Stimulated activated CD4-positive, alpha-beta T cell treated with anti-CD3 and anti-CD28 coated beads, Interleukin-4, amount 100 ng/mL, for 24 hours (primary cell): ENCODE measurements around the gene RHOXF2B.
"Not testable (repeated sequence)": the region's sequence is repeated elsewhere in the genome, so short reads cannot be mapped to it uniquely, and the experiment has no call there.

ENCODE experiments used
- DNase-seq: peaks from one replicate; pipeline ENCODE4 v3.0.0-alpha.2; 2020

Gene RHOXF2B

DNA sequence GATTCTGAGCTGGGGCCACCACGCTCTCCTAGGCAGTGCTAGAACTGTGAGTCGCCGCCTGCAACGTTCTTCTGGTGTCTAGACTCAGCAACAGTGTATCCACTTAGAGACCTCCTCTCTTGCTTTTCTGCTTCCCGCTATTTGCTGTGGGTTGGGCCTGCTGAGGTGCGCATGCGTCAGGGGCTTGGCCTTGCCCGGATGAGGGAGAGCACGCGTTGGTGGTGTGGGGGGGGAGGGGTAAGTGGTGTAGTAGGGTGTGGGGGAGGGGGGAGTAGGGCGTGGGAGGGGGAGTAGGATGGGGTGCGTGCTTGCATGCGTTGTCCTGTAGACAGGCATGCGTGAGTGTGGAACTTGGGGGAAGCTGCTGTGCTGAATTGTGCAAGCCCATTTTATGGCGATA, at the start of gene RHOXF2B:
RHOXF2B (minus strand) TSS at position 101 of the 400 bp plus-strand sequence. CDS start 138 bp downstream, outside the sequence.
- not testable (repeated sequence) for DNase-seq

DNA sequence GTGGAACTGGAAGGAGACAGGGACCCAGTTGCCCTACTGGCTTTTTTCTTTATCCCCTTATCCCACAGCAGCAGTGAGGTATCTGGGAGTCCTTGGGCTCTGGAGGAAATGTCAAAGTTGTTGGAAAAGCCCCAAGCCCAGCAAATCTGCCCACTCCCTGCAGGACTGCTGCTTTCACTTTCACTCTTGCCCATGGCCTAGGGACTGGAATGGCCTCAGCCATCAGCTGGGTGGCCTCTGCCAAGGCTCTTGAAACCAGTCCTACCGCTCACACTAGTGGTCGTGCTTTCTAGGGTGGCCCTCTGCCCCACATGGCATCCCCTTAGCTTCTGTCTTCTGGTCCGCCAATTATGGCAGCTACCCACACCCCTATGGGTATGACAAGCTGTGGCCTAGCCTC, 48.0 kb upstream of the RHOXF2B start:
- DNase-seq, result no peak

DNA sequence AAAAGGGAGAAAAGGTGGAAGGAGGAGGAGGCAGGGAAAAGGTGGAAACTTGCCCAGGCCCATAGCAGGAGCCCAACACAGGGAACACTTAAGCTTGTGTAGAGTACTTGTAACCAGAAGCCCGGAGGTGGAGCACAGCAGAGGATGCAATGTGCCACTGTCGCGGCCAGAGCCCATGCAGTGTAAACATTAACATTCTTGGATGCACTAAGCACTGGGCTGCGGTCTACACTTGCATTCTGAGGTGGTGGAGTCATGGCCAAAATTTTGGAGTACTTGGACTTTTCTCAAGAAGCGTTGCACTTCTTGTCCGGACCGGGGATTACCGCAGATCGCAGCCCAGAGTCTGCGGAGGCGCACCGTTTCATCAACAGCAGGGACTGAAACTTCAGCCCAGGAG, 42.7 kb upstream of the RHOXF2B start:
- no peak for DNase-seq

DNA sequence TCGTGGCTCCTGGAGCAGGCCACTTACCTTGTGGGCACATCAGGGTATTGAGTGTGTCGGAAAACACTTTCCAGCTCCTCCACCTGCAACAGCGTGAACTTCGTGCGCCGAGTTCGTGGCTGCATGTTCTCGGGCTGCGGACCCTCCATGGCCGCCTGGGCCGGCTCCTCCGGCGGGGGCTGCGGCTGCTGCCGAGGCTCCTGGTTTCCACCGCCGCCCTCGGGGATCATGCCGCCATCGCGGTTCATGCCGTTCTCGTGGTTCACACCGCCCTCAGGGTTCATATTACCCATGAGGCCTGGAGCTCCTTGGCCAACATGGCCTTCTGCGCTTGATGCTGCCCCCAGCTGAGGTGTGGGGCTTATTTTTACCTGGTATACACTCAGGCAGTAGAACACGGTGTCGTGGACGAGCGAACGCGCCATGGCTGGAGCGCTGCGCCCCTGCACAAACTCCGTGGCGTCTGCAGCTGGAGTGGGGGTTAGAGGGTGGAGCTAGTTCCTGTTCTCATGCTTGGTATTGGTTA, 38.0 kb upstream of the RHOXF2B start, which contains the start of gene RHOXF1:
RHOXF1 (minus strand) TSS at position 476 of the 526 bp plus-strand sequence; CDS start at position 425, 51 bp downstream.
- no peak for DNase-seq

DNA sequence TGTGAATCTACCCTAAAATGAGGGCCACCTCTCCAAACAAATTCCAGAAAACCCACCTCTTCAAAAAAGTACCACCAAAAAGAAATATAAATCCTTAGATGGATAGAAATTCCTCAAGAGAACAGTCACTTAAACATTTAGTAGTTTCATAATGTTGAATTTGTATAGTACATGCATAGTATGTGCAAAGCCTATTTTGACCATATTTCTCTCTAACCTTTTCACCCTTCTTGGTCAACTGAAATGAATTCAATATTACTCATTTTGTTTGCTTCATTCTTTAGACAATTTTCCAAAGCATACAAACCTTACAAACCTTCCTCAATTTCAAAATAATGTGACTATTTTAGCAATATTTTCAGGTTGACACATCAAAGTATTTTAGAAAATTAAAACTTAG, 34.1 kb upstream of the RHOXF2B start:
- DNase-seq, result no peak

DNA sequence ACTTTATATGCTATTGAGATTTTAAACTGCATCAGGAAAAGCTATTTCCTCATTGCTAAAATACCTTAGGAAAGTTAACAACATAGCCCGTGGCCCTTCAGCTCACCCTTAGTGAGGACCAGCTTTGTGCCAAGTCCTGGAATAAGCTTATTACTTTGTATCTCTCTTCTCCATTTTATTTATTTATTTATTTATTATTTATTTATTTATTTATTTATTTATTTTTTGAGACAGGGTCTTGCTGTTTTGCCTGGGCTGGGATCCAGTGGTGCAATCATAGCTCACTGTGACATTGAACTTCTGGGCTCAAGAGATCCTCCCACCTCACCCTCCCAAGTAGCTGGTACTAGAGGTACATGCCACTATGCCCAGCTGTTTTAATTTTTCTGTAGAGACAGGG, 31.9 kb upstream of the RHOXF2B start:
- no peak for DNase-seq

DNA sequence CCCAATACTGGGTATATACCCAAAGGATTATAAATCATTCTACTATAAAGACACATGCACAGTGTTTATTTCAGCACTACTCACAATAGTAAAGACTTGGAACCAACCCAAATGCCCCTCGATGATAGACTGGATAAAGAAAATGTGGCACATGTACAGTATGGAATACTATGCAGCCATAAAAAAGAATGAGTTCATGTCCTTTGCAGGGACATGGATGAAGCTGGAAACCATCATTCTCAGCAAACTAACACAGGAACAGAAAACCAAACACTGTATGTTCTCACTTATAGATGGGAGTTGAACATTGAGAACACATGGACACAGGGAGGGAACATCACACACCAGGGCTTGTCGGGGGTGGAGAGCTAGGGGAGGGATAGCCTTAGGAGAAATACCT, 27.2 kb upstream of the RHOXF2B start:
- not testable (repeated sequence) for DNase-seq

DNA sequence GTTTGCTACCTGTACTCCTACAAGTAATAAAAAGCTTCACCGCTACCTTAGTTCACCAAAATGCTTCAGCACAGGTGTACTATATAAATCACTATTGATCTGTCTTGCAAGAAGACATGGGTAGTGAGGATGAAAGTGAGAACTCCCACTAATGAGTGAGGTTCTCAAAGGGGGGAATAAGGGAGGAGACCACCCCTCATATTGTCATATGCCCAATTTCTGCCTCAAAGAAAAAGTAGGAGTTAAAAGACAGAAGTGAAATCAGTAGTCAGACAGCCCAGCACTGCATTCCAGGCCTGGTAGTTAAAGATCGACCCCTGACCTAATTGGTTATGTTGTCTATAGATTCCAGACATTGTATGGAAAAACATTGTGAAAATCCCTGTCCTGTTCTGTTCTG, 23.6 kb upstream of the RHOXF2B start:
- DNase-seq, result not testable (repeated sequence)

DNA sequence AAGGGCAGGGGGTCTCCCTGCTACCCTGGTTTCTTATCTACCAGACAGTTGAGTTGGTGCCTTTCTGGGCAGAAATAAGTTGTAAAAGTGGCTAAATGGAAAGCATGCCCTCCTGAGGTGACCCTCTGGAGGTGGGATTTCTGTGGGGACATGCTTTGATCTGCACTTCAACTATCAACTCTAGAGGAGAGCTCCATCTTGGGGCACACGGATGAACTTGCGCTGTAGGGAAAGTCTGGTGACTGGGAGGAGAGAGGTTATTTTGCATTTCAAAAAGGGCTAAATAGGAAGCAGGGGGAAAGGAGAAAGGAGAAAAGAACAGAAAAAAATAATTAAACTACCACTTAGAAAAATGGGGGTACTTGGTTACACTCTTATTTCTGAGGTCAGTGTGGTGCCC, 12.7 kb upstream of the RHOXF2B start:
- no peak for DNase-seq

DNA sequence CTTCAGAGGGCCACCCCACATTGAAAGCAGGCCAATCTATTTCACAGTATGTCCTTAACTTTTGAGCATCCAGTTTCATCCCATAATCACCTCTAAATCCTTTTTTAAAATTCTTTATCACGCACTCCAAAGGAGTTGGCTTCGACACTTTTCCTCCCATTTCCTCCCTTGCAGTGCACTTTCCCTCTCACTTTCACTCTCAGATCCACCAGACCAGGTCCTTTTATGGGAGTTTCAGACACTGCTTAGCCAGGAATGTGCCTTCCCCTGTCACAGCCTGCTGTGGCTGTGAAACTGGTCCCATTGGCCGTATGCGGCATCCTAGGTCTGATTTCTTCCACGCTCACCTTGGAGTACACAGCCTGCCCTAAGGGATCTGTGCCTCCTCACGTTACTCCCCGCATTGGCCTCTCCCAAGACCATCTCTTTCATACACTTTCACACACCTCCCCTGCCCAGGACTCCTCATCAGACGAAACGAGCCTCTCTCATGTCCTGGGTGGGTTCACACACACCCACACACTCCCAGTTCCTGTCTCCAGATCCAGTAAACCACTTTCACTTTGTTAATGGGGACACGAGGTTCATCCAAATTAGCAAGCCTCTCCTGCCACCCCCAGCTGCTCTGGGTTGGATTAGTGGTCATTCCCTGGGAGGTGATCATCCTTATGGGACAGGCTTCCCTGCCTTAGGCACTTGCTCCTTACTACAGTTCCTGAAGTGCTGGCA, 10.0 kb upstream of the RHOXF2B start:
- DNase-seq, result no peak

DNA sequence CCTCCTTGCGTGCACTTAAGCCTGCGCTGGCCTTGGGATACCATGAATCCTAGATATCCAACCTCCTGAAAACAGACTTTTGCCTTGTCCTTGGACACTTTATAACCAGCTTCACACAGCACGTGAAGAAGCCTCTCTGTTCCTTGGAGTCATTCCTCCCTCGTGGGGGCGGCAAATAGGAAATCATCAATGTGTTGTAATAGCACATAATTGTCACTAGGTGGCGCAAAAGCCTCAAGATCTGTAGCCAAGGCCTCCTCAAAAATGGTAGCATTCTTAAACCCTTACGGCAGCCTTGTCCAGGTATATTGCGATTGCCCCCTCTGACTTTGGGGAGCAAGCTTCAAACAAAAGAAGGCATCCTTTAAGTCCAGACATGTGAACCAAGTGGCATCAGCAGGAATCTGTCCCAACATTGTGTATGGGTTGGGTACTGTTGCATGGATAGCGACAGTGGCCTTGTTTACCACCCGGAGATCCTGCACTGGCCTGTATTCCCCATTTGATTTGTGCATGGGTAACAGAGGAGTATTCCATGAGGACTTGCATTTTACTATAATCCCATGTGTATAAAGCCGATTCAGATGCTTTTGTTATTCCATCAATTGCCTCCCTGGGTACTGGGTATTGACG, 8.2 kb upstream of the RHOXF2B start:
- not testable (repeated sequence) for DNase-seq

DNA sequence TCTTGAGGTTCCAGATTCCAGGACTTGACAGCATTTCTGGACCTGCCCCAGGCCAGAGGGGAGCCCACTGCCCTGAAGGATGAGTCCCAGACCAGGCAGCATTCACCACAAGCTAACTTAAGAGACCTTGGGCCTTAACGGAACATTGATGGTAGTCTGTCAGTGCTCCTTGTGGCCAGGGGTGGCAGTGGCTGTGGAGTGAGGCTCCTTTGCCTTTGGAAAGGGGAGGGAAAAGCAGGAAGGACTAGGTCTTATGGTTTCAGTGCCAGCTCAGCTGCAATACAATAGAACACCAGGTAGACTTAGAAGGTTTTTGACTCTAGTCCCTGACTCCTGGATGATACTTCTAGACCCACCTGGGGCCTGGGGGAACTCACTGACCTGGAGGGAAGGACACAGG, 11.3 kb downstream of the RHOXF2B start:
- not testable (repeated sequence) for DNase-seq

DNA sequence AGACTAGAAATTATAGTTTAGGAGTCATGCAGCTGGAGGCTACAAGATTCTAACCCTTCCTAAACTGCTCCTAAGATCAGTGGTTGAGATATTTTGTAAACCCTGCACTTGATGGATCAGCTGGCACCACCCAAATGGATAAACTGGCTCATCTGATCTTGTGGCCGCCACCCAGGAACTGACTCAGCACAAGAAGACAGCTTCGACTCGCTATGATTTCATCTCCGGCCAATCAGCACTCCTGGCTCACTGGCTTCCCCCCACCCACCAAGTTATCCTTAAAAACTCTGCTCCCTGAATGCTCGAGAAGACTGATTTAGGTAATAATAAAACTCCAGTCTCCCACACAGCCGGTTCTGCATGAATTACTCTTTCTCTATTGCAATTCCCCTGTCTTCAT, 34.8 kb downstream of the RHOXF2B start:
- not testable (repeated sequence) for DNase-seq

DNA sequence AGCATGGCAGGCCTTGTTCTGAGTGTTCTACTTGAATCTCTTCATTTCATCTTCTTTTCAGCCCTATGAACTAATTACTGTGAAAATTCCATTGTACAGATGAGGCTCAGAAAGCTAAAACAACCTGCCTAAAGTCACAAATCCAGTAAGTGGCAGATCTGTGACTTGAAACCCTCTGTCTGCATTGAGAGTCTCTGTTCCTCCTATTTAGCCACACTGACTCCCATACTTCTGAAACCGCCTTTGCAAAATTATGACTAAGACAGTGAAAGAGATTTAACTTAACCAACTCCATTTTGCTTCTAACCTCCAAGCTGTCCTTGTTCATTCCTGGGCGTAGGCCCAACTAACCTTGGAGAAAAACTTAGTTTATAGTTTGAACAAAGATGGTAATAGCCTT, 35.2 kb downstream of the RHOXF2B start:
- not testable (repeated sequence) for DNase-seq

DNA sequence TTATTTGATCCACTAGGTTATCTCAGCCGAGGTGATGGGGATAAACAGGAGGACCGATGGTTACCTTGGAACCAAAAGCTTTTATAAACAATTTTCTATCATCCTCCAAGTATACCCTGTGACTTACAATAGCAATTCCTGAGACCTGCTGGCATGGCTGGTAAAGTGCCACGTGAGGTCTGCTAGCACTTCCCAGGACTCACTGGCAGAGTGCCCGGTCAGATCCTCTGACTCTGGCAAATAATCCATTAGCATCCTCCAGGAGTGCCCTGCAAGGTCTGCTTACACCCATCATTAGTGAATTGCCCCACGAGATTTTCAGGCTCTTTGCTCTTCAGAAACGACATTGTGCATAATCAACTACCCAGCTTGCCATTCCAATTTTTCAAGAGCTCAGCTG, 37.3 kb downstream of the RHOXF2B start:
- not testable (repeated sequence) for DNase-seq

DNA sequence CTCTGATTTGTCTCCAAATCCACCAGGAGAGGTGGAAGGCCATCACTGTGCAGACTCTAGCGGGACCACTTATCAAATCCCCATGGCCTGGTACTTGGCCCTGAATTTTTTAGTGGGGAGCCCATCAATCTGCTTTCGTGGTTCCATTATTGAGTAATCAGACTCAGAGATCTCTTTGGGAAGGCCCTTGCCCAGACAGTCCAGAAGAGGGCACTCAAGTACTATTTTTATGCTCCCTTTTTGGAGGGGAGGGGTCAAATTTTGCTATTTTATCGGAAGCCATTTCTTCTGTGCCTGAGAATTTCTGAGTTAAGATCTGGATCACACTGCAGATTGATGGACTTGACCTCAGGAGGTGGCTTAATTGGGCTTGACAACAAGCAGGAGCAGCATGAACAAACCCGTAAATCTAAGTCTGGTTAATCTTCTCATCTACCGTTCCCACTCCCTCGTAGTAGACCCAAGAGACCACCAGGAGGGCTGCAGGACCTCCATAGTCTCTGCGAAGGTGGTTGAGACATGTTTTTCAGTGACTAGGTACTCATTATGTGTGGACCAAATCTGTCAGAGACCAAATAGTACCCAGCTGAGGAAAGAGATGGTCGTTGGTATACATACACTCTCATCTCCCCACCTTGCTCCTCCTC, 38.3 kb downstream of the RHOXF2B start:
- not testable (repeated sequence) for DNase-seq

DNA sequence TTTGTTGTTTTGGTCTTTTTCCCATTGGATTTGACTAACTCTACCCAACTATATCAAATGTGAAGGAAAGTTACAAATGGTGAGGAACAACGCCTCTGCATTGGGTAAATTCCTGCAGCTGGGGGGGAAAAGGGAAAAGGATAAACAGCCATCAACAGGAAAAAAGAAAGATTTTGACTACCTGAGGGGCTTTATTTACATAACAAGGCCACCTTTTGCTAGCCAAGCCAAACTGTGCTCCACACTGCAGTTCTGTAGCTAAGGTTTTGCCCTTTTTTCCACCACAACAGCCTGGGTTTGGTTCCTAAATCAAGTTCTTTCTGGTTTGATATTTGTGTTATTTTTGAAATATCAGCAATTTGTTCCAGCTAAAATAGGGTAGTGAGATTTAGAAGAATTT, 40.8 kb downstream of the RHOXF2B start:
- DNase-seq, result no peak

DNA sequence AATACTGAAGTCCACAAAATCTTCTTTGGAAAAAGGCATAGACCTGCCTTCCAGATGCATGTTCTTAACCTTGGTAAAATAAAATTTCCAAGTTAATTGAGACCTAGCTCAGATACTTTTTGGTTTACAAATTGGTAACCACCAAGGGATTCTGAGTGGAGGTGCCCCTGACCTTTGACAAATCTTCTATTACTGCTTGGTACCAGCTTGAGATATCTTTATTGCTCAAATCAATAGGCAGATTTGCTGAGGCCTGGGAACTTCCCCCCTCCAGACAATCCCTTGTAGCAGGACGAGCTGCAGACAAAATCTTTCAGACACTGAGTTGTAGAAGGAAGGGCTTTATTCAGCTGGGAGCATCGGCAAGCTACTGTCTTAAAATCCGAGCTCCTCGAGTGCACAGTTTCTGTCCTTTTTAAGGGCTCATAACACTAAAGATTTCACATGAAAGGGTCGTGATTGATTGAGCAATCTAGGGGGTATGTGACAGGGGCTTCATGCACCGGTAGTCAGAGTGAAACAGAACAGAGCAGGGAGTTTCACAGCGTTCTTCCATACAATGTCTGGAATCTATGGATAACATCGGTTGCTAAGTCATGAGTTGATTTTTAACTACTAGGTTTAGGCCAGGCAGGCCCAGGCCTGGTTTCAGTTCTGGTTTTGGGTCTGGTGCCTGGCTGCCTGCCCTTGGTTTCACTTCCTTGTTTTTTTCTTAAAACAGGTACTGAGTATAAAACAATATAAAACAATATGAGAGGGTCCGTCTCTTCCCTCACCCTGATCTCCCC, 41.8 kb downstream of the RHOXF2B start:
- DNase-seq, result not testable (repeated sequence)

DNA sequence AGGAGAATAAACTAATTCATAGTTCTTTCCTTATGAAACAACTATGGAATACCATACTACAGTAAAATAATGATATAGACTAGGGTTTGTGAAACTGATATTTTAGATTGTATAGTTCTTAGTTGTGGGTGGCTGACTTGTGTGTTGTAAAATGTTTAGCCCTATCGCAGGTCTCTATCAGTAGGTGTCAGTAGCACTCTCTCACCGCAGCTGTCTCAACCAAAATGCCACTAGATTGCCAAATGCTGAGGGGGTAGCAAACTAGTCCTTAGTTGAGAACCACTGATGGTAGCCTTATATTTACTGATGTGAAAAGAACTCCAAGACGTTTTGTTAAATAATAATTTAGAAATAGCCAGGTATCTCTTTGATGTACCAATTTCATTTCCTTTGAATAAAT, 48.1 kb downstream of the RHOXF2B start:
- DNase-seq, result no peak

DNA sequence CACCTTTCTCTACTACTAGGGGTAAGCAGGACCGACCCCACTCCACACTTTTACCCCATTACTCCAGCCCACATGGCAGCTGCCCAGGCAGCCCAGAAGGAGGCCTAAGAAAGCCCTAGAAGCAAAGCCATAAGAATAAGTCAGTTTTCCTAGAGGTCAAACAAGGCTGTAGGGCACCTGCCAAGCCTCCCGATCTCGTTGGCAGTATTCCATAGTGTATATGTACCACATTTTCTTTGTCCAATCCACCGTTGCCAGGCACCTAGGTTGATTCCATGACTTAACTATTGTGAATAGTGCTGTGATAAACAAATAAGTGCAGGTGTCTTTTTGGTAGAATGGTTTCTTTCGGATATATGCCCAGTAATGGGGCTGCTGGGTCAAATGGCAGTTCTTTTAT, 54.2 kb downstream of the RHOXF2B start:
- DNase-seq, result no peak

DNA sequence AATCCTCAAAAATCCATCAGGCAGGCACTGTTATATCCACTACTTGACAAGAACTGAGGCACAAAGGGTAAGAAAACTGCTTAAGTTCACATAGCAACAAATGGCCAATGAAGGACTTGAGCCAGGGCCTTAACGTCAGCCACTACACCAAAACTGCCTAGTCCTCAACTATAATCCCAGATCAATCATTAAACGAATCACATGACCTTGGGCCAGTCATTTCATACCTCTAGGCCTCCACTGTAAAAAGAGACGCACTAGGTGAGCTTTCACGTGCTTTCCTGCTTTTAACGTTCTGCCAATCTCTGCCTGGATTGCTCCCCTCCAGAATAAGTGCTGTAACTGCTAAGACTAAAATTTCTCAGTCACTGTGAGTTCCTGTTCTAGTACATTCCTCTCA, 54.7 kb downstream of the RHOXF2B start:
- no peak for DNase-seq
